ENCODE measurements around the gene CEP72. TPM values are rescaled to one million over a fixed set of nuclear protein-coding genes. Genes with fewer than 3 reads are reported as not detected.
"Not testable (repeated sequence)": the region's sequence is repeated elsewhere in the genome, so short reads cannot be mapped to it uniquely, and the experiment has no call there.

CEP72 gene
- total RNA-seq, 2 experiments from 2014 or later = 21.6 to 22.5 TPM

GRCh38 chr5:572398-573019 lies 39.6 kb upstream of the CEP72 start:
- no peaks in the 10 kb centered on the region for H3K4me1 Mint-ChIP-seq (ENCODE audit: low read depth)
- peaks cover 26% of the 10 kb centered on the region for H3K9me3 Mint-ChIP-seq
- peaks cover 3% of the 10 kb centered on the region for H3K36me3 Mint-ChIP-seq

GRCh38 chr5:573206-573605 lies 38.9 kb upstream of the CEP72 start:
- intact Hi-C loops (cut with micrococcal nuclease) = no loop called here
- H3K27ac Mint-ChIP-seq = no peak overlapping the region
- H3K9me3 Mint-ChIP-seq = peaks cover 29% of the 10 kb centered on the region
- peaks cover 25% of the 10 kb centered on the region for H3K27me3 Mint-ChIP-seq
- ChIA-PET CTCF (no interaction called here), POLR2A (no interaction called here)
- H3K4me1 Mint-ChIP-seq (ENCODE audit: low read depth) = no peaks in the 10 kb centered on the region
- H3K36me3 Mint-ChIP-seq = peaks cover 3% of the 10 kb centered on the region
- no peak for DNase-seq
- H3K4me3 Mint-ChIP-seq = no peak overlapping the region

More at GRCh38 chr5:572398-573019, 39.6 kb upstream of the CEP72 start:
- Mint-ChIP-seq H3K4me3 (no peak overlapping the region), H3K27me3 (peaks cover 25% of the 10 kb centered on the region), H3K27ac (no peak overlapping the region)
- CTCF ChIA-PET = no interaction called here
- intact Hi-C loops (cut with micrococcal nuclease) = no loop called here
- DNase-seq = no peak
- POLR2A ChIA-PET = no interaction called here

GRCh38 chr5:573976-574375 lies 38.2 kb upstream of the CEP72 start:
- intact Hi-C loops (cut with micrococcal nuclease) = no loop called here
- Mint-ChIP-seq H3K4me3 (no peak overlapping the region), H3K9me3 (peaks cover 29% of the 10 kb centered on the region), H3K27me3 (peaks cover 22% of the 10 kb centered on the region), H3K27ac (no peak overlapping the region), H3K4me1 (ENCODE audit: low read depth) (no peaks in the 10 kb centered on the region), H3K36me3 (peaks cover 3% of the 10 kb centered on the region)
- no peak for DNase-seq
- ChIA-PET POLR2A (no interaction called here), CTCF (no interaction called here)

- Mint-ChIP-seq H3K4me1 (ENCODE audit: low read depth) (no peaks in the 10 kb centered on the region), H3K4me3 (no peak overlapping the region), H3K27ac (no peak overlapping the region), H3K36me3 (peaks cover 3% of the 10 kb centered on the region), H3K9me3 (peaks cover 29% of the 10 kb centered on the region), H3K27me3 (peaks cover 24% of the 10 kb centered on the region)
- POLR2A ChIA-PET = no interaction called here
- no peak for DNase-seq
- intact Hi-C loops (cut with micrococcal nuclease) = no loop called here
- CTCF ChIA-PET = no interaction called here
Observed at GRCh38 chr5:574906-575305, 37.2 kb upstream of the CEP72 start.

GRCh38 chr5:575636-576035 lies 36.5 kb upstream of the CEP72 start:
- intact Hi-C loops (cut with micrococcal nuclease) = no loop called here
- Mint-ChIP-seq H3K36me3 (peaks cover 3% of the 10 kb centered on the region), H3K9me3 (peaks cover 29% of the 10 kb centered on the region), H3K27me3 (peaks cover 29% of the 10 kb centered on the region), H3K27ac (no peak overlapping the region), H3K4me3 (no peak overlapping the region), H3K4me1 (ENCODE audit: low read depth) (no peaks in the 10 kb centered on the region)
- ChIA-PET POLR2A (no interaction called here), CTCF (no interaction called here)
- no peak for DNase-seq

GRCh38 chr5:577214-577613 lies 34.9 kb upstream of the CEP72 start:
- POLR2A ChIA-PET; H3K27ac Mint-ChIP-seq; H3K4me3 Mint-ChIP-seq; H3K4me1 Mint-ChIP-seq (ENCODE audit: low read depth); intact Hi-C loops (cut with micrococcal nuclease); H3K36me3 Mint-ChIP-seq; CTCF ChIA-PET; DNase-seq: not testable (repeated sequence)
- Mint-ChIP-seq H3K9me3 (peaks cover 29% of the 10 kb centered on the region), H3K27me3 (peaks cover 30% of the 10 kb centered on the region)

GRCh38 chr5:577800-578199 lies 34.3 kb upstream of the CEP72 start:
- Mint-ChIP-seq H3K27me3 (peaks cover 30% of the 10 kb centered on the region), H3K4me3 (no peak overlapping the region), H3K9me3 (peaks cover 29% of the 10 kb centered on the region), H3K36me3 (peaks cover 3% of the 10 kb centered on the region), H3K4me1 (ENCODE audit: low read depth) (no peaks in the 10 kb centered on the region), H3K27ac (no peak overlapping the region)
- ChIA-PET POLR2A (no interaction called here), CTCF (interaction anchor here (1.0 kb wide), 1 partner anchor 325 kb away, joined by 3 read pairs; no protein-coding TSS in a partner anchor)
- no peak for DNase-seq
- intact Hi-C loops (cut with micrococcal nuclease) = loop anchor here (1.0 kb wide), 1 partner anchor 21 kb away; no protein-coding TSS in a partner anchor

GRCh38 chr5:579211-579610 lies 32.9 kb upstream of the CEP72 start:
- Mint-ChIP-seq H3K36me3 (peaks cover 3% of the 10 kb centered on the region), H3K27me3 (peaks cover 35% of the 10 kb centered on the region), H3K9me3 (peaks cover 29% of the 10 kb centered on the region), H3K27ac (no peak overlapping the region), H3K4me3 (no peak overlapping the region), H3K4me1 (ENCODE audit: low read depth) (no peaks in the 10 kb centered on the region)
- DNase-seq = no peak
- POLR2A ChIA-PET = no interaction called here
- CTCF ChIA-PET = interaction anchor here (1.1 to 1.2 kb wide), 2 partner anchors 88 to 133 kb away, joined by 3 read pairs; no protein-coding TSS in a partner anchor
- intact Hi-C loops (cut with micrococcal nuclease) = no loop called here

GRCh38 chr5:579746-580366 lies 32.3 kb upstream of the CEP72 start:
- POLR2A ChIA-PET = no interaction called here
- CTCF ChIA-PET = interaction anchor here (1.2 kb wide), 1 partner anchor 87 kb away, joined by 3 read pairs; no protein-coding TSS in a partner anchor
- no peak overlapping the region for H3K27ac Mint-ChIP-seq

GRCh38 chr5:580436-580835 lies 31.7 kb upstream of the CEP72 start:
- no peaks in the 10 kb centered on the region for H3K4me1 Mint-ChIP-seq (ENCODE audit: low read depth)
- H3K36me3 Mint-ChIP-seq = peaks cover 3% of the 10 kb centered on the region
- CTCF ChIA-PET = no interaction called here
- peaks cover 28% of the 10 kb centered on the region for H3K27me3 Mint-ChIP-seq
- POLR2A ChIA-PET = no interaction called here
- intact Hi-C loops (cut with micrococcal nuclease) = no loop called here
- no peak overlapping the region for H3K4me3 Mint-ChIP-seq
- no peak overlapping the region for H3K27ac Mint-ChIP-seq
- peaks cover 22% of the 10 kb centered on the region for H3K9me3 Mint-ChIP-seq
- no peak for DNase-seq

More at GRCh38 chr5:579746-580366, 32.3 kb upstream of the CEP72 start:
- Mint-ChIP-seq H3K27me3 (peaks cover 33% of the 10 kb centered on the region), H3K36me3 (peaks cover 3% of the 10 kb centered on the region), H3K9me3 (peaks cover 28% of the 10 kb centered on the region), H3K4me3 (no peak overlapping the region), H3K4me1 (ENCODE audit: low read depth) (no peaks in the 10 kb centered on the region)
- no peak for DNase-seq
- intact Hi-C loops (cut with micrococcal nuclease) = no loop called here

- Mint-ChIP-seq H3K27me3 (peaks cover 24% of the 10 kb centered on the region), H3K27ac (no peak overlapping the region), H3K36me3 (no peaks in the 10 kb centered on the region), H3K4me1 (ENCODE audit: low read depth) (no peaks in the 10 kb centered on the region), H3K9me3 (peaks cover 13% of the 10 kb centered on the region), H3K4me3 (no peak overlapping the region)
- intact Hi-C loops (cut with micrococcal nuclease) = no loop called here
- ChIA-PET POLR2A (no interaction called here), CTCF (no interaction called here)
- DNase-seq = no peak
Observed at GRCh38 chr5:581266-581665, 30.9 kb upstream of the CEP72 start.

GRCh38 chr5:581941-582340 lies 30.2 kb upstream of the CEP72 start:
- Mint-ChIP-seq H3K27me3 (peaks cover 20% of the 10 kb centered on the region), H3K4me1 (ENCODE audit: low read depth) (no peaks in the 10 kb centered on the region), H3K36me3 (no peaks in the 10 kb centered on the region), H3K4me3 (no peak overlapping the region), H3K9me3 (peaks cover 9% of the 10 kb centered on the region), H3K27ac (no peak overlapping the region)
- no peak for DNase-seq
- intact Hi-C loops (cut with micrococcal nuclease) = no loop called here
- ChIA-PET CTCF (no interaction called here), POLR2A (no interaction called here)

GRCh38 chr5:582445-582844 lies 29.7 kb upstream of the CEP72 start:
- CTCF ChIA-PET; DNase-seq; H3K36me3 Mint-ChIP-seq; intact Hi-C loops (cut with micrococcal nuclease); POLR2A ChIA-PET; H3K4me1 Mint-ChIP-seq (ENCODE audit: low read depth); H3K4me3 Mint-ChIP-seq; H3K27ac Mint-ChIP-seq; H3K9me3 Mint-ChIP-seq: not testable (repeated sequence)
- peaks cover 18% of the 10 kb centered on the region for H3K27me3 Mint-ChIP-seq

All from activated CD4-positive, alpha-beta memory T cell treated with anti-CD3 and anti-CD28 coated beads for 36 hours (primary cell).